Measurements from ENCODE around the gene CHRND.

DNA sequence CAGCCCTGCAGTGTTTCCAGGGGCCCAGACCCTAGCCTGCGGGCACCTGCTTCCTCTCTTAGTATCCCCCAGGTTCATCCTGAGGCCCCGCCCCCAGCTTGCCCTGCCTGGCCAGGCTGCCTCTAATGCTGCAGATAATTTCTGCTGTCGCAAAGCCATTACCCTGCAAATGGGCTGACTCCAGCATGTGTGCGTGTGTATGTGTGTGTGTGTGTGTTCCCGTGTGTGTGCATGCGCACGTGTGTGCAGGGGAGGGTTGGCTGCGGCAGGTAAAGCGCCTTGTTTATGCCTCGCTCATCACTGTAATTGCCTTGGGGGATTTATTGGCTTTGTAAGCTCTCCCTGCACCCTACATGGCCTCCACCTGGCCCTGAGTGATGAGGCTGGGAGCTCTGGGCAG, 13.4 kb upstream of the CHRND start:
- TF ChIP-seq EZH2 (IDR thresholded peaks at IDR 0.05; ENCODE audit: borderline replicate concordance, insufficient read depth, low read length, poor library complexity, severe bottlenecking) (no peak), POLR2AphosphoS5 (IDR thresholded peaks at IDR 0.05) (peak; percentile 90), RAD21 (conservative IDR thresholded peaks at IDR 0.05) (peak; percentile 40), MXI1 (conservative IDR thresholded peaks at IDR 0.05; ENCODE audit: poor library complexity, severe bottlenecking) (peak; percentile 77)
- TF ChIP-seq, protein P1, sequence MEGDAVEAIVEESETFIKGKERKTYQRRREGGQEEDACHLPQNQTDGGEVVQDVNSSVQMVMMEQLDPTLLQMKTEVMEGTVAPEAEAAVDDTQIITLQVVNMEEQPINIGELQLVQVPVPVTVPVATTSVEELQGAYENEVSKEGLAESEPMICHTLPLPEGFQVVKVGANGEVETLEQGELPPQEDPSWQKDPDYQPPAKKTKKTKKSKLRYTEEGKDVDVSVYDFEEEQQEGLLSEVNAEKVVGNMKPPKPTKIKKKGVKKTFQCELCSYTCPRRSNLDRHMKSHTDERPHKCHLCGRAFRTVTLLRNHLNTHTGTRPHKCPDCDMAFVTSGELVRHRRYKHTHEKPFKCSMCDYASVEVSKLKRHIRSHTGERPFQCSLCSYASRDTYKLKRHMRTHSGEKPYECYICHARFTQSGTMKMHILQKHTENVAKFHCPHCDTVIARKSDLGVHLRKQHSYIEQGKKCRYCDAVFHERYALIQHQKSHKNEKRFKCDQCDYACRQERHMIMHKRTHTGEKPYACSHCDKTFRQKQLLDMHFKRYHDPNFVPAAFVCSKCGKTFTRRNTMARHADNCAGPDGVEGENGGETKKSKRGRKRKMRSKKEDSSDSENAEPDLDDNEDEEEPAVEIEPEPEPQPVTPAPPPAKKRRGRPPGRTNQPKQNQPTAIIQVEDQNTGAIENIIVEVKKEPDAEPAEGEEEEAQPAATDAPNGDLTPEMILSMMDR (IDR thresholded peaks at IDR 0.05; ENCODE audit: poor library complexity, severe bottlenecking) = peak; percentile 17
- TF ChIP-seq, protein P2, sequence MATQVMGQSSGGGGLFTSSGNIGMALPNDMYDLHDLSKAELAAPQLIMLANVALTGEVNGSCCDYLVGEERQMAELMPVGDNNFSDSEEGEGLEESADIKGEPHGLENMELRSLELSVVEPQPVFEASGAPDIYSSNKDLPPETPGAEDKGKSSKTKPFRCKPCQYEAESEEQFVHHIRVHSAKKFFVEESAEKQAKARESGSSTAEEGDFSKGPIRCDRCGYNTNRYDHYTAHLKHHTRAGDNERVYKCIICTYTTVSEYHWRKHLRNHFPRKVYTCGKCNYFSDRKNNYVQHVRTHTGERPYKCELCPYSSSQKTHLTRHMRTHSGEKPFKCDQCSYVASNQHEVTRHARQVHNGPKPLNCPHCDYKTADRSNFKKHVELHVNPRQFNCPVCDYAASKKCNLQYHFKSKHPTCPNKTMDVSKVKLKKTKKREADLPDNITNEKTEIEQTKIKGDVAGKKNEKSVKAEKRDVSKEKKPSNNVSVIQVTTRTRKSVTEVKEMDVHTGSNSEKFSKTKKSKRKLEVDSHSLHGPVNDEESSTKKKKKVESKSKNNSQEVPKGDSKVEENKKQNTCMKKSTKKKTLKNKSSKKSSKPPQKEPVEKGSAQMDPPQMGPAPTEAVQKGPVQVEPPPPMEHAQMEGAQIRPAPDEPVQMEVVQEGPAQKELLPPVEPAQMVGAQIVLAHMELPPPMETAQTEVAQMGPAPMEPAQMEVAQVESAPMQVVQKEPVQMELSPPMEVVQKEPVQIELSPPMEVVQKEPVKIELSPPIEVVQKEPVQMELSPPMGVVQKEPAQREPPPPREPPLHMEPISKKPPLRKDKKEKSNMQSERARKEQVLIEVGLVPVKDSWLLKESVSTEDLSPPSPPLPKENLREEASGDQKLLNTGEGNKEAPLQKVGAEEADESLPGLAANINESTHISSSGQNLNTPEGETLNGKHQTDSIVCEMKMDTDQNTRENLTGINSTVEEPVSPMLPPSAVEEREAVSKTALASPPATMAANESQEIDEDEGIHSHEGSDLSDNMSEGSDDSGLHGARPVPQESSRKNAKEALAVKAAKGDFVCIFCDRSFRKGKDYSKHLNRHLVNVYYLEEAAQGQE (IDR thresholded peaks at IDR 0.05; ENCODE audit: borderline replicate concordance) = peak; percentile 32

Measured in neural cell (in vitro differentiated cells).